Measurements from ENCODE around the gene GBX2.

Gene GBX2

GRCh38 chr2:236129935-236130334 is 38.3 kb downstream of the GBX2 start:
- no peak for TF ChIP-seq CTCF (IDR thresholded peaks at IDR 0.05; ENCODE audit: control insufficient read depth, insufficient read depth, low read depth, low read length, missing control alignments)
- DNase-seq (ENCODE audit: low read depth), result no peak
- no peak overlapping the region for H3K4me3 ChIP-seq (ENCODE audit: control insufficient read depth, low read depth, low read length)

GRCh38 chr2:236128321-236128720 is 39.9 kb downstream of the GBX2 start:
- no peak for TF ChIP-seq CTCF (IDR thresholded peaks at IDR 0.05; ENCODE audit: control insufficient read depth, insufficient read depth, low read depth, low read length, missing control alignments)
- no peak for DNase-seq (ENCODE audit: low read depth)
- H3K4me3 ChIP-seq (ENCODE audit: control insufficient read depth, low read depth, low read length), result no peak overlapping the region

GRCh38 chr2:236127010-236127409 is 41.2 kb downstream of the GBX2 start:
- TF ChIP-seq CTCF (IDR thresholded peaks at IDR 0.05; ENCODE audit: control insufficient read depth, insufficient read depth, low read depth, low read length, missing control alignments), result no peak
- DNase-seq (ENCODE audit: low read depth), result no peak
- H3K4me3 ChIP-seq (ENCODE audit: control insufficient read depth, low read depth, low read length), result no peak overlapping the region

GRCh38 chr2:236125541-236125940 is 42.6 kb downstream of the GBX2 start:
- no peak for DNase-seq (ENCODE audit: low read depth)
- H3K4me3 ChIP-seq (ENCODE audit: control insufficient read depth, low read depth, low read length), result no peak overlapping the region
- TF ChIP-seq CTCF (IDR thresholded peaks at IDR 0.05; ENCODE audit: control insufficient read depth, insufficient read depth, low read depth, low read length, missing control alignments), result no peak

- no peak overlapping the region for H3K4me3 ChIP-seq (ENCODE audit: control insufficient read depth, low read depth, low read length)
- DNase-seq (ENCODE audit: low read depth), result no peak
- TF ChIP-seq CTCF (IDR thresholded peaks at IDR 0.05; ENCODE audit: control insufficient read depth, insufficient read depth, low read depth, low read length, missing control alignments), result no peak
Observed at GRCh38 chr2:236124182-236124893, 43.8 kb downstream of the GBX2 start.

GRCh38 chr2:236123716-236124115 is 44.5 kb downstream of the GBX2 start:
- TF ChIP-seq CTCF (IDR thresholded peaks at IDR 0.05; ENCODE audit: control insufficient read depth, insufficient read depth, low read depth, low read length, missing control alignments), result no peak
- no peak overlapping the region for H3K4me3 ChIP-seq (ENCODE audit: control insufficient read depth, low read depth, low read length)
- DNase-seq (ENCODE audit: low read depth), result no peak
